WTC11 (cell line): ENCODE results near the gene IL25. TPM values are rescaled to one million over a fixed set of nuclear protein-coding genes. Genes with fewer than 3 reads are reported as not detected.
A peak's percentile ranks its signal among the peaks of the same experiment; 100 is the strongest.

ENCODE experiments used
- ATAC-seq: fragments of 200-7000 bp; cut with Tn5 transposase; 2 replicates; pipeline ENCODE4 v1.10.0; 2021; ENCODE audit warnings: mild to moderate bottlenecking, moderate library complexity
- CTCF ChIA-PET: fragments of 300-600 bp; sonication (Branson Sonifier 250); formaldehyde crosslinking; loops from one replicate; lab custom pipeline; 2021; ENCODE audit warnings: antibody characterized with exemption; lab: Charles Lee
- POLR2A ChIA-PET: fragments of 350-600 bp; sonication (Branson Sonifier 250); formaldehyde crosslinking; loops from one replicate; lab custom pipeline; 2021; ENCODE audit warnings: antibody characterized with exemption; lab: Charles Lee
- DNase-seq: peaks from one replicate; pipeline ENCODE4 v3.0.0; 2021; ENCODE audit warnings: low spot score
- H3K27ac Mint-ChIP-seq: 2 replicates; pipeline ENCODE4 v1.8.0; 2021; ENCODE audit warnings: mixed read lengths
- H3K27me3 Mint-ChIP-seq: 2 replicates; pipeline ENCODE4 v1.8.0; 2021; ENCODE audit warnings: low read depth, mild to moderate bottlenecking, moderate library complexity, mixed read lengths
- H3K36me3 Mint-ChIP-seq: 2 replicates; pipeline ENCODE4 v1.8.0; 2021; ENCODE audit warnings: mixed read lengths
- H3K4me1 Mint-ChIP-seq: 2 replicates; pipeline ENCODE4 v1.8.0; 2022; ENCODE audit warnings: mixed read lengths
- H3K4me3 Mint-ChIP-seq: 2 replicates; pipeline ENCODE4 v1.8.0; 2021; ENCODE audit warnings: mild to moderate bottlenecking, moderate library complexity, mixed read lengths
- H3K9me3 Mint-ChIP-seq: 2 replicates; pipeline ENCODE4 v1.8.0; 2021; ENCODE audit warnings: mixed read lengths
- ATF3 ChIP-seq: sonication (generic); formaldehyde crosslinking; conservative IDR thresholded peaks from 2 replicates; pipeline ENCODE4 v1.8.1; 2022; ENCODE audit warnings: mild to moderate bottlenecking, missing genetic modification reagents
- CBFB ChIP-seq: sonication (generic); formaldehyde crosslinking; IDR thresholded peaks from 2 replicates; pipeline ENCODE4 v1.8.1; 2022; ENCODE audit warnings: mild to moderate bottlenecking, low read depth, missing genetic modification reagents
- JAZF1 ChIP-seq: fragments of 250-450 bp; sonication (Bioruptor Pico); IDR thresholded peaks from 2 replicates; pipeline ENCODE4 v1.9.0; 2021; ENCODE audit warnings: moderate library complexity, mild to moderate bottlenecking, inconsistent platforms
- NFATC4 ChIP-seq: fragments of 250-450 bp; sonication (Bioruptor Pico); IDR thresholded peaks from 2 replicates; pipeline ENCODE4 v1.9.0; 2021; ENCODE audit warnings: mild to moderate bottlenecking
- NR1H2 ChIP-seq: sonication (generic); formaldehyde crosslinking; IDR thresholded peaks from 2 replicates; pipeline ENCODE4 v1.9.0; 2021; ENCODE audit warnings: mild to moderate bottlenecking, moderate library complexity, missing genetic modification reagents
- NR3C1 ChIP-seq: sonication (generic); formaldehyde crosslinking; conservative IDR thresholded peaks from 2 replicates; pipeline ENCODE4 v1.8.1; 2023; ENCODE audit warnings: low read depth, mild to moderate bottlenecking, missing genetic modification reagents
- PREB ChIP-seq: sonication (generic); formaldehyde crosslinking; IDR thresholded peaks from 2 replicates; pipeline ENCODE4 v1.8.1; 2022; ENCODE audit warnings: mild to moderate bottlenecking, missing genetic modification reagents, moderate library complexity, borderline replicate concordance
- PRRX2 ChIP-seq: fragments of 250-450 bp; sonication (Bioruptor Pico); IDR thresholded peaks from 2 replicates; pipeline ENCODE4 v1.8.0; 2021; ENCODE audit warnings: mild to moderate bottlenecking
- RORB ChIP-seq: fragments of 250-450 bp; sonication (Bioruptor Pico); IDR thresholded peaks from 2 replicates; pipeline ENCODE4 v1.9.0; 2021; ENCODE audit warnings: mild to moderate bottlenecking
- TEAD4 ChIP-seq: sonication (generic); formaldehyde crosslinking; IDR thresholded peaks from 2 replicates; pipeline ENCODE4 v1.8.0; 2022; ENCODE audit warnings: mild to moderate bottlenecking, missing genetic modification reagents
- USF1 ChIP-seq: sonication (generic); formaldehyde crosslinking; IDR thresholded peaks from 2 replicates; pipeline ENCODE4 v1.8.0; 2022; ENCODE audit warnings: mild to moderate bottlenecking, missing genetic modification reagents
- ZBTB21 ChIP-seq: sonication (generic); formaldehyde crosslinking; IDR thresholded peaks from 2 replicates; pipeline ENCODE4 v1.8.1; 2023; ENCODE audit warnings: mild to moderate bottlenecking, missing genetic modification reagents, borderline replicate concordance
- ZMAT4 ChIP-seq: fragments of 250-450 bp; sonication (Bioruptor Pico); IDR thresholded peaks from 2 replicates; pipeline ENCODE4 v1.9.0; 2021; ENCODE audit warnings: mild to moderate bottlenecking
- ZNF121 ChIP-seq: sonication (generic); formaldehyde crosslinking; IDR thresholded peaks from 2 replicates; pipeline ENCODE4 v1.8.0; 2023; ENCODE audit warnings: missing genetic modification reagents
- ZNF219 ChIP-seq: sonication (generic); formaldehyde crosslinking; IDR thresholded peaks from 2 replicates; pipeline ENCODE4 v1.8.0; 2023; ENCODE audit warnings: missing genetic modification reagents, mild to moderate bottlenecking, borderline replicate concordance
- ZNF263 ChIP-seq: sonication (generic); formaldehyde crosslinking; IDR thresholded peaks from 2 replicates; pipeline ENCODE4 v1.8.1; 2022; ENCODE audit warnings: low read depth, mild to moderate bottlenecking, moderate library complexity, missing genetic modification reagents
- total RNA-seq: library from RNA; stranded (reverse); gene quantifications from 3 replicates; pipeline ENCODE4 v1.2.3, GENCODE V29; 2021
- TF ChIP-seq, protein P1 (sequence below): sonication (generic); formaldehyde crosslinking; IDR thresholded peaks from 2 replicates; pipeline ENCODE4 v1.8.1; 2023; ENCODE audit warnings: mild to moderate bottlenecking, missing genetic modification reagents
- TF ChIP-seq, protein P2 (sequence below): sonication (generic); formaldehyde crosslinking; IDR thresholded peaks from 2 replicates; pipeline ENCODE4 v1.8.0; 2023; ENCODE audit warnings: missing genetic modification reagents, mild to moderate bottlenecking, borderline replicate concordance
- TF ChIP-seq, protein P3 (sequence below): fragments of 250-450 bp; sonication (Bioruptor Pico); IDR thresholded peaks from 2 replicates; pipeline ENCODE4 v1.9.0; 2021; ENCODE audit warnings: mild to moderate bottlenecking

The IL25 gene
- total RNA-seq, 1 experiment from 2014 or later, result 0.24 TPM

GRCh38 chr14:23401291-23401690 lies 28.7 kb downstream of the IL25 start:
- Mint-ChIP-seq H3K36me3 (no peaks in the 10 kb centered on the region), H3K4me3 (no peak overlapping the region), H3K27ac (no peak overlapping the region), H3K4me1 (peaks cover 2% of the 10 kb centered on the region; the same call in 1 of the 2 replicates), H3K9me3 (no peaks in the 10 kb centered on the region), H3K27me3 (peaks cover 28% of the 10 kb centered on the region)
- ChIA-PET CTCF (interaction anchor here (0.8 kb wide), 1 partner anchor 281 kb away, joined by 3 read pairs; no protein-coding TSS in a partner anchor), POLR2A (no interaction called here)
- DNase-seq (no peak), ATAC-seq (no peak)
- no peak for TF ChIP-seq ZNF121 (CRISPR knock-in tag)
- TF ChIP-seq NFATC4 (CRISPR knock-in tag), result no peak
- no peak for TF ChIP-seq ZMAT4 (CRISPR knock-in tag)
- TF ChIP-seq JAZF1 (CRISPR knock-in tag), result no peak
- no peak for TF ChIP-seq CBFB
- TF ChIP-seq USF1 (CRISPR knock-in tag), result no peak
- no peak for TF ChIP-seq NR1H2 (CRISPR knock-in tag)
- TF ChIP-seq, protein P1, sequence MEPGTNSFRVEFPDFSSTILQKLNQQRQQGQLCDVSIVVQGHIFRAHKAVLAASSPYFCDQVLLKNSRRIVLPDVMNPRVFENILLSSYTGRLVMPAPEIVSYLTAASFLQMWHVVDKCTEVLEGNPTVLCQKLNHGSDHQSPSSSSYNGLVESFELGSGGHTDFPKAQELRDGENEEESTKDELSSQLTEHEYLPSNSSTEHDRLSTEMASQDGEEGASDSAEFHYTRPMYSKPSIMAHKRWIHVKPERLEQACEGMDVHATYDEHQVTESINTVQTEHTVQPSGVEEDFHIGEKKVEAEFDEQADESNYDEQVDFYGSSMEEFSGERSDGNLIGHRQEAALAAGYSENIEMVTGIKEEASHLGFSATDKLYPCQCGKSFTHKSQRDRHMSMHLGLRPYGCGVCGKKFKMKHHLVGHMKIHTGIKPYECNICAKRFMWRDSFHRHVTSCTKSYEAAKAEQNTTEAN (CRISPR knock-in tag), result no peak
- no peak for TF ChIP-seq PREB (CRISPR knock-in tag)

GRCh38 chr14:23402296-23403138 lies 29.9 kb downstream of the IL25 start:
- Mint-ChIP-seq H3K27me3 (peaks cover 31% of the 10 kb centered on the region), H3K27ac (no peak overlapping the region), H3K4me1 (peaks cover 2% of the 10 kb centered on the region; the same call in 1 of the 2 replicates), H3K4me3 (no peak overlapping the region; the same call in 1 of the 2 replicates), H3K9me3 (no peaks in the 10 kb centered on the region), H3K36me3 (no peaks in the 10 kb centered on the region)
- CTCF ChIA-PET, result interaction anchor here (0.6 to 1.6 kb wide), 6 partner anchors 16 to 530 kb away, joined by 3 to 4 read pairs (median 3); no protein-coding TSS in a partner anchor
- ATAC-seq (peak; percentile 63), DNase-seq (no peak)
- POLR2A ChIA-PET, result no interaction called here
- TF ChIP-seq RORB (no peak), PRRX2 (CRISPR knock-in tag) (no peak), TEAD4 (CRISPR knock-in tag) (no peak), ATF3 (CRISPR knock-in tag) (no peak), PREB (CRISPR knock-in tag) (no peak), ZNF263 (CRISPR knock-in tag) (no peak), JAZF1 (CRISPR knock-in tag) (no peak), ZNF219 (no peak), ZBTB21 (CRISPR knock-in tag) (no peak), NR3C1 (CRISPR knock-in tag) (no peak), NFATC4 (CRISPR knock-in tag) (no peak)
- TF ChIP-seq, protein P2, sequence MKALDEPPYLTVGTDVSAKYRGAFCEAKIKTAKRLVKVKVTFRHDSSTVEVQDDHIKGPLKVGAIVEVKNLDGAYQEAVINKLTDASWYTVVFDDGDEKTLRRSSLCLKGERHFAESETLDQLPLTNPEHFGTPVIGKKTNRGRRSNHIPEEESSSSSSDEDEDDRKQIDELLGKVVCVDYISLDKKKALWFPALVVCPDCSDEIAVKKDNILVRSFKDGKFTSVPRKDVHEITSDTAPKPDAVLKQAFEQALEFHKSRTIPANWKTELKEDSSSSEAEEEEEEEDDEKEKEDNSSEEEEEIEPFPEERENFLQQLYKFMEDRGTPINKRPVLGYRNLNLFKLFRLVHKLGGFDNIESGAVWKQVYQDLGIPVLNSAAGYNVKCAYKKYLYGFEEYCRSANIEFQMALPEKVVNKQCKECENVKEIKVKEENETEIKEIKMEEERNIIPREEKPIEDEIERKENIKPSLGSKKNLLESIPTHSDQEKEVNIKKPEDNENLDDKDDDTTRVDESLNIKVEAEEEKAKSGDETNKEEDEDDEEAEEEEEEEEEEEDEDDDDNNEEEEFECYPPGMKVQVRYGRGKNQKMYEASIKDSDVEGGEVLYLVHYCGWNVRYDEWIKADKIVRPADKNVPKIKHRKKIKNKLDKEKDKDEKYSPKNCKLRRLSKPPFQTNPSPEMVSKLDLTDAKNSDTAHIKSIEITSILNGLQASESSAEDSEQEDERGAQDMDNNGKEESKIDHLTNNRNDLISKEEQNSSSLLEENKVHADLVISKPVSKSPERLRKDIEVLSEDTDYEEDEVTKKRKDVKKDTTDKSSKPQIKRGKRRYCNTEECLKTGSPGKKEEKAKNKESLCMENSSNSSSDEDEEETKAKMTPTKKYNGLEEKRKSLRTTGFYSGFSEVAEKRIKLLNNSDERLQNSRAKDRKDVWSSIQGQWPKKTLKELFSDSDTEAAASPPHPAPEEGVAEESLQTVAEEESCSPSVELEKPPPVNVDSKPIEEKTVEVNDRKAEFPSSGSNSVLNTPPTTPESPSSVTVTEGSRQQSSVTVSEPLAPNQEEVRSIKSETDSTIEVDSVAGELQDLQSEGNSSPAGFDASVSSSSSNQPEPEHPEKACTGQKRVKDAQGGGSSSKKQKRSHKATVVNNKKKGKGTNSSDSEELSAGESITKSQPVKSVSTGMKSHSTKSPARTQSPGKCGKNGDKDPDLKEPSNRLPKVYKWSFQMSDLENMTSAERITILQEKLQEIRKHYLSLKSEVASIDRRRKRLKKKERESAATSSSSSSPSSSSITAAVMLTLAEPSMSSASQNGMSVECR, result no peak
- TF ChIP-seq, protein P3, sequence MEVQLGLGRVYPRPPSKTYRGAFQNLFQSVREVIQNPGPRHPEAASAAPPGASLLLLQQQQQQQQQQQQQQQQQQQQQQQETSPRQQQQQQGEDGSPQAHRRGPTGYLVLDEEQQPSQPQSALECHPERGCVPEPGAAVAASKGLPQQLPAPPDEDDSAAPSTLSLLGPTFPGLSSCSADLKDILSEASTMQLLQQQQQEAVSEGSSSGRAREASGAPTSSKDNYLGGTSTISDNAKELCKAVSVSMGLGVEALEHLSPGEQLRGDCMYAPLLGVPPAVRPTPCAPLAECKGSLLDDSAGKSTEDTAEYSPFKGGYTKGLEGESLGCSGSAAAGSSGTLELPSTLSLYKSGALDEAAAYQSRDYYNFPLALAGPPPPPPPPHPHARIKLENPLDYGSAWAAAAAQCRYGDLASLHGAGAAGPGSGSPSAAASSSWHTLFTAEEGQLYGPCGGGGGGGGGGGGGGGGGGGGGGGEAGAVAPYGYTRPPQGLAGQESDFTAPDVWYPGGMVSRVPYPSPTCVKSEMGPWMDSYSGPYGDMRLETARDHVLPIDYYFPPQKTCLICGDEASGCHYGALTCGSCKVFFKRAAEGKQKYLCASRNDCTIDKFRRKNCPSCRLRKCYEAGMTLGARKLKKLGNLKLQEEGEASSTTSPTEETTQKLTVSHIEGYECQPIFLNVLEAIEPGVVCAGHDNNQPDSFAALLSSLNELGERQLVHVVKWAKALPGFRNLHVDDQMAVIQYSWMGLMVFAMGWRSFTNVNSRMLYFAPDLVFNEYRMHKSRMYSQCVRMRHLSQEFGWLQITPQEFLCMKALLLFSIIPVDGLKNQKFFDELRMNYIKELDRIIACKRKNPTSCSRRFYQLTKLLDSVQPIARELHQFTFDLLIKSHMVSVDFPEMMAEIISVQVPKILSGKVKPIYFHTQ, result no peak
